Stimulated activated CD8-positive, alpha-beta memory T cell treated with anti-CD3 and anti-CD28 coated beads, Interleukin-12 subunit alpha, Interleukin-12 subunit beta, amount 100 ng/mL, for 24 hours (primary cell): ENCODE results near the gene TFRC.
"Not testable (repeated sequence)": the region's sequence is repeated elsewhere in the genome, so short reads cannot be mapped to it uniquely, and the experiment has no call there.

ENCODE experiments used
- DNase-seq: peaks from one replicate; pipeline ENCODE4 v3.0.0-alpha.2; 2020; ENCODE audit errors: extremely low read depth

TFRC gene

GRCh38 chr3:196081834-196082618 lies at the start of gene TFRC:
TSS of gene TFRC (minus strand) at chr3:196082090. CDS start at chr3:196077099, 4,991 bp downstream.
- peak; percentile 96 for DNase-seq

DNA sequence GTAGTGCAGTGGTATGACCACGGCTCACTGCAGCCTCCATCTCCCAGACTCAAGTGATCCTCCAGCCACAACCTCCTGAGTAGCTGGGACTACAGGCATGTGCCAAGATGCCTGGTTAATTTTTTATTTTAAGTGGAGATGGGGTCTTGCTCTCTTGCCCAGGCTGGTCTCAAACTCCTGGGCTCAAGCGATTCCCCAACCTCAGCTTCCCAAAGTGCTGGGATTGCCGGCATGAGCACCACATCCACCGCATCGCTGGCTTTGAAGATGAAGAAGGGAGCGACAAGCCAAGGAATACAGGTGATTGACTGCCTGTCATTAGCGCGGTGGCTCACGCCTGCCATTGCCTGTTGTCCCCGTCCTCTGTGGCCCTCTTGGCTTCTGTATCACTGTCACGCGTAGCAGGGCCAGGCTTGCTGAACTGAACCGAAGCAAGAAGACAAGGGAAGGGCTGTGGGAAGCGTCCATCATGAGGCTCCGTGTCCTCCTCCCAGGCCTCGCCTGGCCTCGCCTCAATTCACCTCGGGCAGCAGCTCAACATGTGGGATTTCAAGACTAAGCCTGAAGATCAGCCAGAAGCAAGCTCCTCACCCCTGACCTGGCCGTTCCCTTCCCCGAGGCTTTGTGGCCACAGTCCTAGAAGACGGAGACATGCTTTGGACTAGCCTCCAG lies 46.4 kb upstream of the TFRC start:
- no peak for DNase-seq

DNA sequence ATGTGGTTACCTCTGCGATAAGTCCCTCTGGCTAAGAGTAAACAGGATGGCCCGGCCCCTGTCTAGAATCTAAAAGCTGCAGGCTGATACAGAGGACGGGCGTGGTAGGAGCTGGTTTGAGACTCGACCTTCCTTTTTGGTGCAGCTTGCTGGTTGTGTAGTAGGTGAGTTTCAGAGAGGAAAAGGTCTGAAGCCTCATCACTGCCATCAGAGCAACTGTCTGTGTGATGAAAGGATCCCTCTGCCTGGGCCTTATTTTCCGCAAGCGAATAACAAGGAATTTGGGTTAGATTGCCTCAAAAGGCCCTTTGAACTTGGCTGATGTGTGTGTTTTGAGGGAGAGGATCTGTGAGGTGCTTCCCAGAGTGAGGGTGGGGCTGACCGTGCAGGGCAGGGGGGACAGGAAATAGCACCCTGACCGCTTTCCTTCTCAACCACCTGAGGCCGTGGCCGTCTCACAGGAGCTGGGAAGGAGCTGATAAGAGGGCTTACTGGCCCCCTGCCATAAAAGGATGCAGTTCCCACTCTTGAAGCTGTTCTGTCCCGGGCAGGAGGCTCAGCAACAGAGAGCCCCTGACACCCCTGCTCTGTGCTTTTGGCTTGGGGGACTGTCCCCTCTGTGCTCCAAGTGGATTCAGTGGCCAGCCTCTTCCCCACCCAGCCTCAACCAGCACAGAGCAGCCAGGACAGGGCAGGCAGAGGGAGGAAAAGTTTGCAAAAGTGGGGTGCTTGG lies 45.6 kb upstream of the TFRC start:
- no peak for DNase-seq

DNA sequence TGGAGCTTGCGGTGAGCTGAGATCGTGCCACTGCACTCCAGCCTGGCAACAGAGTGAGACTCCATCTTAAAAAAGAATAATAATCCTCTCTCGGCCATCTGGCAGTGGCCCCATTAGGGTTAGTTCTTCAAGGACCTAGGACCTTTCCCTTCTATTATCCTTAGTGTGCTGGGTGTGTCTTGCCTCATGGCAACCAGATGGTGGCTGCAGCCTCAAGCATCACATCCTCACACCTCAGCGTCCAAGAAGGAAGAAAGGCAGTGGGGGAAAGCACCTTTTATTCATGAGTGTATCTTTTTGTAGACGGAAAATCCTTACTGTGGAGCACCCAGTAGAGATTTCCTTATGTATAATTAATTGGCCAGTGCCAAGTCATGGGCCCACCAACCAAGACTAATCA lies 42.7 kb upstream of the TFRC start:
- DNase-seq: no peak

GRCh38 chr3:196122688-196123046 lies 40.8 kb upstream of the TFRC start:
- no peak for DNase-seq

GRCh38 chr3:196122021-196122687 lies 40.3 kb upstream of the TFRC start:
- DNase-seq: no peak

GRCh38 chr3:196121066-196121465 lies 39.2 kb upstream of the TFRC start:
- no peak for DNase-seq

DNA sequence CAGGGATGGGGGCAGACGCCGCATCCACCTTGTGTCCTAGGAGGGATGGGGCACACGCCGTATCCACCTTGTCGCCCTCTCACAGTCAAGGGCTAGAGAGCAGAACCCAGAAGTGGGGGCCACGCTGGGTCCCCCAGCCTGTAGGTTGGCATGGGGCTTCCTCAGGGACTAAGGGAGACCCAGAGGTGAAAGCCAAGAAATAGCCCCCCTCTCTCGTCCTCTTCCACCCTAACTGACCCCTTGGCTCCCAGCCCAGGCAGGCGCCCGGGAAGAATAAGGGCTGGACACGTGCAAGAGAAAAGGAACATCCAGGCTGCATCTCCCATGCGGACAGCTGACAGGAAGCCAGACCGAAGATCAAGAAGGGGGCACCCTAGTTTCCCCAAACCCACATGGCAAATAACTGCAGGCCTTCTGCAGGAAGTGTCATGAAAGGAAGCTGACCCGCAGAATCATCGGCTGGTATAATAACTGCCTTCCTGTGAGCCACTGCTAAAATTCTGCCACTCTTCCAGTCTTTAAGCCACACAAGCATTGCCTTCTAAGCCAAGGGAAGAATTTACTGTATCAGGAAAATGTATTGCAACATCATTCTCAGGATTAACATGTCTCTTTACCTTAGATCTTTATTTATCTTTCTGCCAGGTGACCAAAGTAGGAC lies 38.5 kb upstream of the TFRC start:
- DNase-seq: no peak

GRCh38 chr3:196117809-196118208 lies 35.9 kb upstream of the TFRC start:
- no peak for DNase-seq

DNA sequence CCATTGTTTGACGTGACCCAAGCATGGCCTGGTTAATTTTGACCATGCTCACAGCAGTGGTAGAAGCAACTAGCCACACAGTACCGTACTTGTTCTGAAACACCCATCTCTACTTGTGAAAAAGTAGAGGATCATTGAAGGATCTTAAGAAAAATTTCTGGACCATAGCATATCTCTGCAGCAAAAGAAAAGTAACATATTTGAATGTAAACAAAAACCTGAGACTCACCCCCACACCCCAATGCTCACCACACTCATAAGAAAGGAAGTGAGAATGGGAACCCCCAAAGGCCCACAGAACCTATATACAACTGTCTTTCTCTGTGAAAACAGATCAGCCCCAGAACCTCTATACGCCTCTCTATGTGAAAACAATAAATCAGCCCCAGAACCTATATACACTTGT lies 33.8 kb upstream of the TFRC start:
- no peak for DNase-seq

DNA sequence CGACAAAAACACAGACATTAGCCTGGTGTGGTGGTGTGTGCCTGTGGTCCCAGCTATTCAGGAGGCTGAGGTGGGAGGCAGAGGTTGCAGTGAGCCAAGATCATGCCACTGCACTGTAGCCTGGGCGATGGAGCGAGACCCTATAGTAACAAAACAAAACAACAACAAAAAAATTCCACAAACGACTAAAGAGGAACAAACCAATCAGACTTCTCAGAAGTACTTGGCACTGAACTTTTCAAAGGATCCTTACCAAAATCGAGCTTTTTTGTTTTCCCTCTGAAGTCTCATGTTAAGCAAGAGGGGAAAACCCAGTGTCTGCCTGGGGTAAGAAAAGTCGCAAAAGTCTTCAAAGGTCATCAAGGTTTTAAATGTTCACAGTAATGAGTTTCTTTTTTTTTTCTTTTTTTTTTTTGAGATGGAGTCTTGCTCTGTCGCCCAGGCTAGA lies 30.1 kb upstream of the TFRC start:
- no peak for DNase-seq

- DNase-seq: no peak
Measured at GRCh38 chr3:196108075-196108743, 26.3 kb upstream of the TFRC start.

DNA sequence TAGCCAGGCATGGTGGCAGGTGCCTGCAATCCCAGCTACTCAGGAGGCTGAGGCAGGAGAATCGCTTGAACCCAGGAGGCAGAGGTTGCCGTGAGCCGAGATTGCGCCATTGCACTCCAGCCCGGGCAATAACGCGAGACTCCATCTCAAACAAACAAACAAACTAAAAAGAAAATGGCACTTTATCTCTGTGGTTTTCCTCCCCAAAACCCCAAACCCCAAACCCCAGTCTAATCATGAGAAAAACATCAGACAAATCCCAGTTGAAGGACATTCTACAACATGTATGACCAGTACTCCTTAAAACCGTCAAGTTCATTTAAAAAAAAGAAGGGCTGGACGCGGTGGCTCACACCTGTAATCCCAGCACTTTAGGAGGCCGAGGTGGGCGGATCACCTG lies 22.8 kb upstream of the TFRC start:
- DNase-seq: not testable (repeated sequence)

DNA sequence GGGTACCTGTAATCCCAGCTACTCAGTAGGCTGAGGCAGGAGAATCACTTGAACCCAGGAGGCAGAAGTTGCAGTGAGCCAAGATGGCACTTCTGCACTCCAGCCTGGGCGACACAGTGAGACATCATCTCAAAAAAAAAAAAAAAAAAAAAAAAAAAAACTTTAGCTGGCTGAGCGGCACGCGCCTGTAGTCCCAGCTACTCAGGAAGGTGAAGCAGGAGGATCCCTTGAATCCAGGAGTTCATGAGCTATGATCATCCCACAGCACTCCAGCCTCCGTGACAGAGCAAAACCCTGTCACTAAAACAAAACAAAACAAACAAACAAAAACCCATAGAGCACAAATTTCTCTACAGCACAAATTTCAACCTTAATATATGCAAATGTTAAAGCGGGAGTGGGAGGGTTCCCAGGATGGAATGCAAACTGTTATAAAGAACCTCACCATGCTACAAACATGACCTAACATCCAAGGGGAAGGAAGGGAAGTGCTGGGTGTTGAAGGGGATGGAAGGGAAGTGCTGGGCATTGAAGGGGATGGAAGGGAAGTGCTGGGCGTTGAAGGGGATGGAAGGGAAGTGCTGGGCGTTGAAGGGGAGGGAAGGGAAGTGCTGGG lies 16.6 kb upstream of the TFRC start:
- DNase-seq: not testable (repeated sequence)

DNA sequence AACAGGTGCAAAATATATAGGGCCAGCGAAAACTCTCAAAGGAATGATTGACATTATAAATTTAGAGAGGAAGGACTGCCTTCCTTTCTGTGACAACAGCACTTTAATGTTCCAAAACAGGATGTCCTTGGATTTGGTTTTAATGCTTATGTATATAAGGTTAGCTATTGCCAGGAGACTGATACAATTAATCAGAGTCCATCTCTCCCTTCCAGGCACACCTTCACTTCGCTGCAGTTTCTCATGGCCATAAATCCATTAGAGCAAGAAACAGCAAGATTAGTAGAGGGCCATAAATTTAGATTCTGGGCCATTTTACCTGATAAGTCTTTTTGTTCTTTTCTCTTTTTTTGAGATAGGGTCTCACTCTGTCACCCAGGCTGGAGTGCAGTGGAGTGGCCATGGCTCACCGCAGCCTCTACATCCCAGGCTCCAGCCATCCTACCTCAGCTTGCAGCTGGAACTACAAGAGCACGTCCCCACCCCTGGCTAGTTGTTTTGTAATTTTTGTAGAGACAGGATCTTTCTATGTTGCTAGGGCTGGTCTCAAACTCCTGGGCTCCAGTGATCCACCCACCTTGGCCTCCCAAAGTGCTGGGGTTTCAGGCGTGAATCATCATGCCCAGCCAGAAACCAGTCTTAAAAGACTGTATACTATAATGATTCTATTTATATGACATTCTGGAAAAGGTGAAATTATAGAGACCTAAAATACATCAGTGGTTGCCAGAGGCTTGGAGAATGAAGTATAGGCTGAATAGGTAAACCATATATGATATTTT lies 15.7 kb upstream of the TFRC start:
- DNase-seq: no peak

- no peak for DNase-seq
Measured at GRCh38 chr3:196096382-196096953, 14.6 kb upstream of the TFRC start.

- no peak for DNase-seq
Measured at GRCh38 chr3:196093317-196094111, 11.6 kb upstream of the TFRC start.

DNA sequence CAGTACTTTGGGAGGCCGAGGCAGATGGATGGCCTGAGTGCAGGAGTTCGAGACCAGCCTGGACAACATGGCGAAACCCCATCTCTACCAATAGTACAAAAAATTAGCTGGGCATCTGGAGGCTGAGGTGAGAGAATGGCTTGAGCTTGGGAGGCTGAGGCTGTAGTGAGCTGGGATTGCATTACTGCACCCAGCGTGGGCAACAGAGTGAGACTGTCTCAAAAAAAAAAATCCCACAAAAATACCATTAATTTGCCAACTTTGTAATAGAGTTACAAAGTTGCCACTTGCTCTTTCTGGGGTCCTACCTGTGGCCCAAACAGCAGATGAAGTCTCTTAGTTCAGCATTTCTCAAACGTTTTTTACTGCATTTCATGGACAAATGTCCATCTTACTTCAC lies 6.0 kb upstream of the TFRC start:
- DNase-seq: no peak

DNA sequence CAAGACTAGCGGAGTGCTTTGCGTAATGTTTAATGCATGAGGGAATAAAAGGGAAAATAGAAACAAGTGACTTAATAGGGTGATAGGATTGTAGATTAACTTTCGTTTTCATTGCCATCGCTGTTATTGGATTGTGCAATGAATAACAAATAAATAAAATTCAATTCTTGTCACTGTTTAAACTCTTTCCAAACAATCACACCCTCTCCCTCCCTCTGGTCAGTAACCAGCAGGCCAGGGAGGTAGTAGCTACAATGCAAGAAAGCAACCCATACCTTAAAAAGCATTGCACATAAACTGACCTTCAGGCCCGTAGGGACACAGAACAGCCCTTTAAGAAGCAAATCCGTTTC lies 705 bp upstream of the TFRC start:
- no peak for DNase-seq
